ENCODE measurements around the gene ACSM5. TPM values are rescaled to one million over a fixed set of nuclear protein-coding genes. Genes with fewer than 3 reads are reported as not detected.

ACSM5 gene
- total and polyA plus RNA-seq, 2 of the 8 experiments (the other 6 are each of a cell fraction or from before 2014, with no cell fraction given) = not detected

DNA sequence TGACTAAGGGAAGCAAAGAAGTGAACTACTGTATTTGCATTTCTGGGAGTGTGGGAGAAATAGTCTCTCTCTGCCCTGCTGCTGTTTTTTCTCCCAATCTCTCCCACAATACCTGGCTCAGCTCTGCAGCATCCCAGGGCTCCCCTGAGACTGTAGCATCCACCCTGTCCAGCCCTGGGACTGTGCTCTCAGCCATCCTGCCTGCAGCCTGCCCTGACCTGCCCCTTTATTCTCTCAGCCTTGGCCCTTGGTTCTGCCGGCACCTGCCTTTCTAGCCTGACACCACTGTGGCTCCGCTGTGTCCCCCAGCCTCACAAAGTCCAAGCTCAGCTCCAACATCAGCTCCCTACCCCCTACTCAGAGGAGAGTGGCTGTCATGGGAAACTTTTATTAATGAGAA is 6.7 kb upstream of the ACSM5 start:
- Histone ChIP-seq H3K23me2 (ENCODE audit: low read depth, low read length) (no peaks in the 10 kb centered on the region), H3K4me2 (ENCODE audit: insufficient read depth in 1 of 2, low read depth in 2 of 2, low read length in 2 of 2) (no peak overlapping the region), H2BK5ac (ENCODE audit: low read depth, low read length) (no peak overlapping the region), H3K9ac (replicated peaks in 1 of 4; ENCODE audit: extremely low read depth in 1 of 4, low read depth in 3 of 4, low read length in 3 of 4) (no peak overlapping the region), H3K9me3 (ENCODE audit: insufficient read depth in 2 of 2, low read depth in 1 of 2, low read length in 1 of 2) (no peaks in the 10 kb centered on the region), H3K36me3 (ENCODE audit: control insufficient read depth in 2 of 4, insufficient read depth in 4 of 4, low read length in 3 of 4) (no peaks in the 10 kb centered on the region), H3K4me3 (ENCODE audit: extremely low read depth in 1 of 4, insufficient read depth in 2 of 4, low read depth in 3 of 4, low read length in 4 of 4) (no peak overlapping the region), H3K4ac (replicated peaks; ENCODE audit: insufficient read length, low read depth, low read length) (no peak overlapping the region), H2BK20ac (ENCODE audit: low read length) (no peak overlapping the region), H4K91ac (replicated peaks; ENCODE audit: insufficient read length, low read length) (no peak overlapping the region), H3K4me1 (replicated peaks in 1 of 4; ENCODE audit: control insufficient read depth in 3 of 4, insufficient read depth in 4 of 4, low read length in 3 of 4) (peaks cover 0 to 1% (median 0%) of the 10 kb centered on the region in 4 experiments; a peak in 1 of 7 replicates), H4K5ac (ENCODE audit: insufficient read length, low read depth, low read length) (no peak overlapping the region), H2AK5ac (ENCODE audit: low read depth, low read length) (no peak overlapping the region), H2AFZ (ENCODE audit: low read length) (no peak overlapping the region), H2BK15ac (ENCODE audit: low read length) (no peak overlapping the region), H3K18ac (ENCODE audit: extremely low read depth, low read length) (no peak overlapping the region), H3K23ac (ENCODE audit: insufficient read length) (no peak overlapping the region), H3K79me2 (ENCODE audit: control insufficient read depth in 1 of 2, insufficient read depth in 2 of 2, low read length in 2 of 2) (no peaks in the 10 kb centered on the region), H3K27ac (ENCODE audit: low read depth, low read length) (no peak overlapping the region), H3K56ac (replicated peaks; ENCODE audit: insufficient read length, low read depth, low read length) (no peak overlapping the region), H3K79me1 (ENCODE audit: low read depth, low read length) (no peaks in the 10 kb centered on the region), H3K14ac (ENCODE audit: insufficient read length) (no peak overlapping the region), H4K20me1 (replicated peaks in 1 of 2; ENCODE audit: control insufficient read depth in 1 of 2, insufficient read depth in 2 of 2, low read length in 2 of 2) (no peaks in the 10 kb centered on the region), H3K27me3 (replicated peaks in 1 of 4; ENCODE audit: control insufficient read depth in 3 of 4, extremely low read depth in 1 of 4, insufficient read depth in 3 of 4, low read length in 3 of 4) (no peaks in the 10 kb centered on the region), H2BK120ac (replicated peaks; ENCODE audit: low read depth, low read length) (no peak overlapping the region), H4K8ac (ENCODE audit: extremely low read depth, insufficient read depth, low read length) (no peak overlapping the region), H2BK12ac (ENCODE audit: low read depth, low read length) (no peak overlapping the region)
- FAIRE-seq = no peak
- ChIA-PET POLR2A (ENCODE audit: partially characterized antibody) (no interaction called here), CTCF (ENCODE audit: partially characterized antibody) (interaction anchor here (1.1 to 1.5 kb wide), 2 partner anchors 18 to 19 kb away, joined by 3 read pairs; no protein-coding TSS in a partner anchor)
- 100% methylated on average over 2 of the region's 2 CpGs; no CpG with 5 or more reads in 1 of the 2 experiments for WGBS, 2 experiments (ENCODE audit: extremely low coverage in 1 of 2, insufficient coverage in 1 of 2, insufficient read length in 1 of 2, insufficient replicate concordance in 2 of 2, low coverage in 1 of 2, low lambda C conversion rate in 2 of 2, missing lambda C conversion rate in 1 of 2)
- TF ChIP-seq KDM1A (IDR thresholded peaks at IDR 0.05; ENCODE audit: borderline replicate concordance, low read length) (no peak), NRF1 (IDR thresholded peaks at IDR 0.05; ENCODE audit: low read depth, low read length) (no peak), CTBP2 (IDR thresholded peaks at IDR 0.05; ENCODE audit: borderline replicate concordance, insufficient read depth, insufficient read length, low read length) (no peak), SUZ12 (IDR thresholded peaks at IDR 0.05; ENCODE audit: low read length) (no peak), KDM4A (IDR thresholded peaks at IDR 0.05; ENCODE audit: low read depth, low read length, severe bottlenecking) (no peak), SP2 (IDR thresholded peaks at IDR 0.05; ENCODE audit: low read length) (no peak), FOSL1 (IDR thresholded peaks at IDR 0.05; ENCODE audit: insufficient read depth, low read depth, low read length) (no peak), SAP30 (IDR thresholded peaks at IDR 0.05; ENCODE audit: insufficient read depth, insufficient replicate concordance, low read length) (no peak), BCL11A (IDR thresholded peaks at IDR 0.05; ENCODE audit: low read depth in 2 of 2, low read length in 2 of 2) (no peak), BACH1 (IDR thresholded peaks at IDR 0.05; ENCODE audit: low read length) (no peak), CBX8 (IDR thresholded peaks at IDR 0.05; ENCODE audit: borderline replicate concordance, low read depth, low read length) (no peak), KDM5A (IDR thresholded peaks at IDR 0.05; ENCODE audit: low read length) (no peak), ASH2L (IDR thresholded peaks at IDR 0.05; ENCODE audit: low read length) (no peak), SRF (IDR thresholded peaks at IDR 0.05; ENCODE audit: low read depth, low read length) (no peak)
- no peak for DNase-seq (ENCODE audit: low read depth in 1 of 2, low spot score in 2 of 2)
